Neuronal stem cell (in vitro differentiated cells): ENCODE data around the gene HERC3. TPM values are rescaled to one million over a fixed set of nuclear protein-coding genes. Genes with fewer than 3 reads are reported as not detected.

ENCODE experiments used
- DNase-seq: peaks from one replicate; pipeline ENCODE4 v3.0.0-alpha.2; 2013; ENCODE audit warnings: low spot score
- H2AFZ ChIP-seq: one replicate; pipeline ENCODE4 v1.6.1; 2013; ENCODE audit warnings: mild to moderate bottlenecking, low read length, inconsistent platforms
- H2AK5ac ChIP-seq: 2 replicates; pipeline ENCODE4 v1.6.1; 2013; ENCODE audit warnings: low read depth, mild to moderate bottlenecking, inconsistent platforms, low read length, moderate library complexity, mixed read lengths
- H2BK120ac ChIP-seq: 2 replicates; pipeline ENCODE4 v1.6.1; 2013; ENCODE audit warnings: low read depth, mild to moderate bottlenecking, inconsistent platforms, low read length, moderate library complexity, mixed read lengths
- H2BK12ac ChIP-seq: one replicate; pipeline ENCODE4 v1.6.1; 2013; ENCODE audit warnings: low read length, inconsistent platforms
- H2BK15ac ChIP-seq: 2 replicates; pipeline ENCODE4 v1.6.1; 2013; ENCODE audit warnings: mild to moderate bottlenecking, low read length, inconsistent platforms, mixed read lengths
- H2BK5ac ChIP-seq: one replicate; pipeline ENCODE4 v1.6.1; 2013; ENCODE audit warnings: inconsistent platforms, mild to moderate bottlenecking, low read length, moderate library complexity
- H3K14ac ChIP-seq: one replicate; pipeline ENCODE4 v1.6.1; 2013; ENCODE audit warnings: low read length, inconsistent platforms
- H3K18ac ChIP-seq: 2 replicates; pipeline ENCODE4 v1.6.1; 2013; ENCODE audit warnings: low read length, inconsistent platforms
- H3K23ac ChIP-seq: 2 replicates; pipeline ENCODE4 v1.6.1; 2013; ENCODE audit warnings: low read depth, mild to moderate bottlenecking, mixed read lengths, low read length, inconsistent platforms; ENCODE audit not compliant: poor library complexity
- H3K27ac ChIP-seq: replicated peaks from 3 replicates; pipeline ENCODE4 v1.5.1; 2013; ENCODE audit warnings: low read length, inconsistent platforms
- H3K27me3 ChIP-seq, 3 experiments: 2 replicates each; pipeline ENCODE4 v1.6.1; 2013; ENCODE audit warnings: low read length in 3 of 3, mild to moderate bottlenecking in 2 of 3, inconsistent platforms in 1 of 3, low read depth in 1 of 3, mixed read lengths in 1 of 3, moderate library complexity in 1 of 3; ENCODE audit not compliant: control insufficient read depth in 3 of 3, insufficient read depth in 3 of 3
- H3K36me3 ChIP-seq, 2 donors: replicated peaks in 1 of 2; 2 replicates each; pipeline ENCODE4 v1.6.1; 2013; ENCODE audit warnings: low read length in 2 of 2; ENCODE audit not compliant: control insufficient read depth in 2 of 2, insufficient read depth in 2 of 2
- H3K4ac ChIP-seq: 2 replicates; pipeline ENCODE4 v1.6.1; 2013; ENCODE audit warnings: inconsistent platforms, mild to moderate bottlenecking, low read length, moderate library complexity
- H3K4me1 ChIP-seq, 2 donors: 1 replicate in 1 of 2; 2 replicates in 1 of 2; pipeline ENCODE4 v1.6.1; 2013; ENCODE audit warnings: low read length in 2 of 2, low read depth in 1 of 2; ENCODE audit not compliant: control insufficient read depth in 2 of 2, insufficient read depth in 1 of 2
- H3K4me2 ChIP-seq: one replicate; pipeline ENCODE4 v1.6.1; 2013; ENCODE audit warnings: mild to moderate bottlenecking, low read length, inconsistent platforms; ENCODE audit not compliant: insufficient read depth, poor library complexity, severe bottlenecking
- H3K4me3 ChIP-seq, 2 donors: 2 replicates each; pipeline ENCODE4 v1.5.1; 2013; ENCODE audit warnings: low read length in 2 of 2, mild to moderate bottlenecking in 2 of 2, inconsistent platforms in 1 of 2, moderate library complexity in 1 of 2
- H3K79me1 ChIP-seq: one replicate; pipeline ENCODE4 v1.6.1; 2013; ENCODE audit warnings: low read depth, mild to moderate bottlenecking, inconsistent platforms, low read length, moderate library complexity
- H3K9ac ChIP-seq: one replicate; pipeline ENCODE4 v1.6.1; 2013; ENCODE audit warnings: mild to moderate bottlenecking, low read depth, low read length, inconsistent platforms; ENCODE audit not compliant: poor library complexity
- H3K9me3 ChIP-seq, 2 donors: replicated peaks in 1 of 2; 2 replicates each; pipeline versions ENCODE3 to v1.6.1; 2013; ENCODE audit warnings: low read length in 2 of 2, mild to moderate bottlenecking in 2 of 2, inconsistent platforms in 1 of 2, low read depth in 1 of 2, mixed read lengths in 1 of 2, moderate library complexity in 1 of 2; ENCODE audit not compliant: control insufficient read depth in 2 of 2, insufficient read depth in 1 of 2
- H4K8ac ChIP-seq: one replicate; pipeline ENCODE4 v1.6.1; 2013; ENCODE audit warnings: low read depth, mild to moderate bottlenecking, inconsistent platforms, low read length, moderate library complexity
- H4K91ac ChIP-seq: one replicate; pipeline ENCODE4 v1.6.1; 2013; ENCODE audit warnings: low read length, low read depth, mild to moderate bottlenecking, inconsistent platforms; ENCODE audit not compliant: poor library complexity
- WGBS, 2 donors: extraction: QIAGEN DNeasy Blood & Tissue Kit; methylation state at CpG; one replicate each; pipeline ENCODE4 v1.1.7; 2013; ENCODE audit warnings: missing lambda C conversion rate in 2 of 2, mixed read lengths in 1 of 2; ENCODE audit not compliant: insufficient read length in 2 of 2, insufficient replicate concordance in 1 of 2; ENCODE audit errors: extremely low coverage in 2 of 2; 5-methylcytosine and 5-hydroxymethylcytosine counted together
- polyA plus RNA-seq, 2 experiments: library from polyadenylated mRNA; stranded (reverse); fragments of 200-250 nt; gene quantifications; one replicate each; pipeline ENCODE4 v1.2.3, GENCODE V29; 2013

HERC3 gene
- polyA plus RNA-seq (2013, experiment 1 of 2), result 2.1 TPM
- 2.0 TPM for polyA plus RNA-seq (2013, experiment 2 of 2)

DNA sequence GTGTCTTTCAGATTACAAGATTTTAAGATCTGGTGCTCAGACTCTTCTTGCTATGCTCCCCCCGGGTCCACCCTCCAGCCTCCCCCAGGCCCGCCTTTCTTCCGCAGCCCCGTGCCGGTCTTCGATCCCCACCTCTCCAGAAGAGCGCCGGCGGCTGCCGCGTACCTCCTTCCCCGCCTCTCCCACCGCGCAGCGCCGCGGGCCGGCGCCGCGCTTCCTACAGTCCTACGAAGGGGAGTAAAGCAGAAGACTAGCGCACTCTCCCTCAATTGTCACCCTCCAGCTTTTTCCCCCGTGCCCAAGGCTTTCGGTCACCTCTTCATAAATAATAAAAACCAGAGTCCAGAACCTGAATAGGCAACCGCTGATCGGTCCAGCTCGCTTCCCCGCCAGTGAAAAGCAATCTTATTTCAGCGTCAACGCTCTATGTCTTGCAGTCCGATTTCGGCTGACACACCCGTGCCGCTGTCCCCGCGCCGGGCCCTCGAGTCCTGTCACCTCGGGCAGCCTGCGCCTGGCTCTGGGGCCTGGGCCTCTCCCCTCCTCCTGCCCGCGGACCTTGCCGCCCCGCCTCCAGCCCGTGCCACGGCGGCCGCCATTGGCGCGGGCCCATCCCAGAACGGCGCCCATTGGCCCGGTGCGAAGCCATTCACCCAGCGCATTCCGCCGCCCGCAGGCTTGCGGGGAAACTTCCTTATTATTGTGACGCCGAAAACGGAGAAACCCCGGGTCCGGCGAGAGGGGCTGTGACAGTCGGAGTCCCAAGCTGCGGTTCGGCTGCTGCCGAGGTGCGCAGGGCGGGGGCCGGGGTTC lies at the start of gene HERC3:
Gene HERC3, plus strand, starts transcription at position 694 of the 813 bp plus-strand sequence. CDS start 13,344 bp downstream, outside the sequence.
- Histone ChIP-seq H3K23ac (peak within 1 kb of the TSS; percentile 87), H3K27me3 (peaks cover 0 to 40% (median 15%) of the 10 kb centered on the region in 3 experiments), H2BK12ac (no peak within 1 kb of the TSS), H2AK5ac (no peak within 1 kb of the TSS), H3K27ac (no peak within 1 kb of the TSS), H2BK15ac (no peak within 1 kb of the TSS), H3K79me1 (peaks cover 2% of the 10 kb centered on the region), H3K9me3 (no peaks in the 10 kb centered on the region), H3K36me3 (no peaks in the 10 kb centered on the region), H3K4me1 (peaks cover 3% of the 10 kb centered on the region in 2 donors), H2BK5ac (no peak within 1 kb of the TSS), H3K9ac (peak within 1 kb of the TSS; percentile 77), H4K8ac (no peak within 1 kb of the TSS), H3K14ac (no peak within 1 kb of the TSS), H3K18ac (peak within 1 kb of the TSS; percentile 29), H3K4ac (no peak within 1 kb of the TSS), H2BK120ac (no peak within 1 kb of the TSS), H4K91ac (no peak within 1 kb of the TSS), H3K4me3 (peak within 1 kb of the TSS; percentile 65 to 86), H3K4me2 (peak within 1 kb of the TSS; percentile 100), H2AFZ (peak within 1 kb of the TSS; percentile 99)
- peak; percentile 86 for DNase-seq
- WGBS, 2 donors, result no CpG with 5 or more reads among the region's 73 CpGs

DNA sequence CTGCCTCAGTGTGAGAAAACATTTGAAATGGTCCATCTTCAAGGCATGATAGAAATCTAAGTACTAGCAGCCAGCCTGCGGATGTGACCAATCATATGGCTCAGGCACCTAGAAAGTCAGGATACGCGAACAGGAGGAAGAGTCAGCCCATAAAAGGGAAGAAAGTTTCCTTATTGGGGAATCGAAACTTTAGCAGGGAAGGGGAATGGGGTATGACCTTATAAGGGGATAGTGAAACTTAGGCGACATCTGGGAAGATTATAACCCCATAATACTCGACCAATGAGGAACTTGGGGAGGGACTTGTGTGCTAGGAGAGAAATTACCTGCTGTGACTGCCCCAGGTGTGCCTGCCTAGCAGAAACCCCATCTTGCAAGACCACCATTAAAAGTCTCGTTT lies 42.5 kb upstream of the HERC3 start:
- H3K4ac ChIP-seq, result no peak overlapping the region
- no peak overlapping the region for H2AK5ac ChIP-seq
- H3K27me3 ChIP-seq, result no peaks in the 10 kb centered on the region
- no CpG with 5 or more reads among the region's 7 CpGs for WGBS, 2 donors
- no peaks in the 10 kb centered on the region for H3K36me3 ChIP-seq
- H3K4me2 ChIP-seq, result no peak overlapping the region
- no peak overlapping the region for H2AFZ ChIP-seq
- H3K4me1 ChIP-seq, result no peaks in the 10 kb centered on the region
- H2BK120ac ChIP-seq, result no peak overlapping the region
- no peak overlapping the region for H3K14ac ChIP-seq
- H3K27ac ChIP-seq, result no peak overlapping the region
- no peak overlapping the region for H4K8ac ChIP-seq
- no peak overlapping the region for H2BK12ac ChIP-seq
- no peak overlapping the region for H3K4me3 ChIP-seq
- no peak overlapping the region for H3K18ac ChIP-seq
- no peak overlapping the region for H2BK5ac ChIP-seq
- no peaks in the 10 kb centered on the region for H3K9me3 ChIP-seq
- no peak overlapping the region for H2BK15ac ChIP-seq
- no peak overlapping the region for H3K23ac ChIP-seq
- no peak overlapping the region for H3K9ac ChIP-seq
- no peaks in the 10 kb centered on the region for H3K79me1 ChIP-seq
- DNase-seq, result no peak
- no peak overlapping the region for H4K91ac ChIP-seq

- Histone ChIP-seq H2BK5ac (no peak overlapping the region), H2BK120ac (no peak overlapping the region), H3K14ac (no peak overlapping the region), H3K79me1 (no peaks in the 10 kb centered on the region), H2AK5ac (no peak overlapping the region), H3K27ac (no peak overlapping the region), H3K9me3 (no peaks in the 10 kb centered on the region), H3K4me1 (no peaks in the 10 kb centered on the region), H2BK12ac (no peak overlapping the region), H3K4me2 (no peak overlapping the region), H2BK15ac (no peak overlapping the region), H3K4me3 (no peak overlapping the region), H3K4ac (no peak overlapping the region), H3K23ac (no peak overlapping the region), H3K27me3 (peaks cover 0 to 7% (median 0%) of the 10 kb centered on the region in 3 experiments), H3K36me3 (no peaks in the 10 kb centered on the region), H4K8ac (no peak overlapping the region), H3K9ac (no peak overlapping the region), H4K91ac (no peak overlapping the region), H3K18ac (no peak overlapping the region), H2AFZ (no peak overlapping the region)
- DNase-seq, result no peak
- WGBS, 2 donors, result no CpG with 5 or more reads among the region's 1 CpG
Observed at GRCh38 chr4:88567591-88567990, 24.7 kb upstream of the HERC3 start.

DNA sequence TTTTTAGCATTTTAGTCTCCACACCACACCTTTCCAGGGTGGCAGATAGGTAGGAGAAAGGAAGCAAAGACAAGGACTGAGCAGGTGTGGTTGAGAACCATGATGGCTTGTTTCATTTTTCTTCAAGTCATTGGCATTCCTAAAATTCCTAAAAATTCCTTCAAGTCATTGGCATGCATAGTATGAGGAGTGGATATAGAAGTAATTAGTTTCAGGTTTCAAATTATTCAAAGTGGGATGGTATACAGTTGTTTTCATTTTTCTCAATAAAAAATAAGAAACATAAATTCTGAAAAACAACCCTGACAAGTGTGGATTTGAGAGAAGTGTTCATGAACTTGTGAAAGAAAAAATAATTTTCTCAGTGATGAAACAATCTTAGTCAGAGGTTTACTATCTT lies 22.3 kb upstream of the HERC3 start:
- H3K18ac ChIP-seq, result no peak overlapping the region
- H2BK120ac ChIP-seq, result no peak overlapping the region
- no peak overlapping the region for H2AK5ac ChIP-seq
- no peaks in the 10 kb centered on the region for H3K9me3 ChIP-seq
- H3K27me3 ChIP-seq, result peaks cover 0 to 7% (median 0%) of the 10 kb centered on the region in 3 experiments
- no peak overlapping the region for H3K27ac ChIP-seq
- no peak overlapping the region for H3K14ac ChIP-seq
- H2BK12ac ChIP-seq, result no peak overlapping the region
- H3K4me1 ChIP-seq, result no peaks in the 10 kb centered on the region
- no peaks in the 10 kb centered on the region for H3K36me3 ChIP-seq
- H4K91ac ChIP-seq, result no peak overlapping the region
- no peak overlapping the region for H4K8ac ChIP-seq
- H2AFZ ChIP-seq, result no peak overlapping the region
- no peak overlapping the region for H2BK5ac ChIP-seq
- DNase-seq, result no peak
- no peak overlapping the region for H2BK15ac ChIP-seq
- H3K4me3 ChIP-seq, result no peak overlapping the region
- no peak overlapping the region for H3K9ac ChIP-seq
- no peaks in the 10 kb centered on the region for H3K79me1 ChIP-seq
- no peak overlapping the region for H3K23ac ChIP-seq
- no peak overlapping the region for H3K4ac ChIP-seq
- H3K4me2 ChIP-seq, result no peak overlapping the region
